ENCODE results near the gene ELMO2. TPM values are rescaled to one million over a fixed set of nuclear protein-coding genes. Genes with fewer than 3 reads are reported as not detected.

Gene ELMO2
- total RNA-seq, 1 donor from 2014 or later: 62.4 TPM

GRCh38 chr20:46358346-46359058 is 47.9 kb downstream of the ELMO2 start:
- H3K36me3 Mint-ChIP-seq (ENCODE audit: low read depth): no peaks in the 10 kb centered on the region
- DNase-seq (ENCODE audit: low read depth, low spot score): no peak

GRCh38 chr20:46357030-46357514 is 49.3 kb downstream of the ELMO2 start:
- DNase-seq (ENCODE audit: low read depth, low spot score): no peak
- H3K27me3 Mint-ChIP-seq (ENCODE audit: low read depth): no peaks in the 10 kb centered on the region
- H3K27ac Mint-ChIP-seq (ENCODE audit: unreplicated experiment): no peak overlapping the region
- TF ChIP-seq, protein P1, sequence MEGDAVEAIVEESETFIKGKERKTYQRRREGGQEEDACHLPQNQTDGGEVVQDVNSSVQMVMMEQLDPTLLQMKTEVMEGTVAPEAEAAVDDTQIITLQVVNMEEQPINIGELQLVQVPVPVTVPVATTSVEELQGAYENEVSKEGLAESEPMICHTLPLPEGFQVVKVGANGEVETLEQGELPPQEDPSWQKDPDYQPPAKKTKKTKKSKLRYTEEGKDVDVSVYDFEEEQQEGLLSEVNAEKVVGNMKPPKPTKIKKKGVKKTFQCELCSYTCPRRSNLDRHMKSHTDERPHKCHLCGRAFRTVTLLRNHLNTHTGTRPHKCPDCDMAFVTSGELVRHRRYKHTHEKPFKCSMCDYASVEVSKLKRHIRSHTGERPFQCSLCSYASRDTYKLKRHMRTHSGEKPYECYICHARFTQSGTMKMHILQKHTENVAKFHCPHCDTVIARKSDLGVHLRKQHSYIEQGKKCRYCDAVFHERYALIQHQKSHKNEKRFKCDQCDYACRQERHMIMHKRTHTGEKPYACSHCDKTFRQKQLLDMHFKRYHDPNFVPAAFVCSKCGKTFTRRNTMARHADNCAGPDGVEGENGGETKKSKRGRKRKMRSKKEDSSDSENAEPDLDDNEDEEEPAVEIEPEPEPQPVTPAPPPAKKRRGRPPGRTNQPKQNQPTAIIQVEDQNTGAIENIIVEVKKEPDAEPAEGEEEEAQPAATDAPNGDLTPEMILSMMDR (conservative IDR thresholded peaks at IDR 0.05): no peak
- peaks cover 8% of the 10 kb centered on the region for H3K4me1 Mint-ChIP-seq
- H3K9me3 Mint-ChIP-seq: no peaks in the 10 kb centered on the region
- H3K4me3 Mint-ChIP-seq: no peak overlapping the region
- H3K36me3 Mint-ChIP-seq (ENCODE audit: low read depth): no peaks in the 10 kb centered on the region

More at GRCh38 chr20:46358346-46359058, 47.9 kb downstream of the ELMO2 start:
- Mint-ChIP-seq H3K4me1 (peaks cover 14% of the 10 kb centered on the region), H3K9me3 (no peaks in the 10 kb centered on the region), H3K27ac (ENCODE audit: unreplicated experiment) (no peak overlapping the region), H3K27me3 (ENCODE audit: low read depth) (no peaks in the 10 kb centered on the region), H3K4me3 (no peak overlapping the region)
- TF ChIP-seq, protein P1 (conservative IDR thresholded peaks at IDR 0.05): no peak

- H3K4me3 Mint-ChIP-seq: no peak overlapping the region
- no peaks in the 10 kb centered on the region for H3K9me3 Mint-ChIP-seq
- no peak overlapping the region for H3K27ac Mint-ChIP-seq (ENCODE audit: unreplicated experiment)
- TF ChIP-seq, protein P1 (conservative IDR thresholded peaks at IDR 0.05): no peak
- no peak for DNase-seq (ENCODE audit: low read depth, low spot score)
- no peaks in the 10 kb centered on the region for H3K27me3 Mint-ChIP-seq (ENCODE audit: low read depth)
- H3K4me1 Mint-ChIP-seq: peaks cover 5% of the 10 kb centered on the region
- H3K36me3 Mint-ChIP-seq (ENCODE audit: low read depth): no peaks in the 10 kb centered on the region
Measured at GRCh38 chr20:46356195-46357029, 50.0 kb downstream of the ELMO2 start.

DNA sequence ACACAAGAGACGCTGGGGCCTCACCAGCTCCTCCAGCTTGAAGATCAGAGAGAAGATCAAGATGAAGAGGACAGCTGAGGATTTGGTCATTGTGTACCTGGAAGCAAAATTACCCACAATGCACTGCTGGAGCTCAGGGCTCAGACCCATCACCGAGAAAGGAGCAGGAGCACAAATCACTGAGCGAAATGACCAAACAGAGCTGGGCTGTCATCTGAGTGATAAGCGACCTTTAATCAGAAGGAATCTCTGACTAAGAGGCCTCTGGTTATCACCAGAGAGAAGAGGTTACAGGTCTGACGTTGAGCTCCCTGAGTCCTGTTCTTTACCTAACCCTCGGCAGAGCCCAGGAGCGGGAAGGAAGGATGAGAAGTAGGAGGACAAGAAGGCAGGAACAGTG is 50.6 kb downstream of the ELMO2 start:
- no peak overlapping the region for H3K27ac Mint-ChIP-seq (ENCODE audit: unreplicated experiment)

GRCh38 chr20:46354920-46355654 is 51.3 kb downstream of the ELMO2 start:
- TF ChIP-seq, protein P1 (conservative IDR thresholded peaks at IDR 0.05): no peak
- no peak overlapping the region for H3K27ac Mint-ChIP-seq (ENCODE audit: unreplicated experiment)
- no peaks in the 10 kb centered on the region for H3K36me3 Mint-ChIP-seq (ENCODE audit: low read depth)
- H3K4me1 Mint-ChIP-seq: peaks cover 19% of the 10 kb centered on the region
- H3K4me3 Mint-ChIP-seq: no peak overlapping the region
- no peaks in the 10 kb centered on the region for H3K9me3 Mint-ChIP-seq
- no peaks in the 10 kb centered on the region for H3K27me3 Mint-ChIP-seq (ENCODE audit: low read depth)
- no peak for DNase-seq (ENCODE audit: low read depth, low spot score)

More for the DNA sequence above, 50.6 kb downstream of the ELMO2 start:
- peaks cover 12% of the 10 kb centered on the region for H3K4me1 Mint-ChIP-seq
- no peaks in the 10 kb centered on the region for H3K36me3 Mint-ChIP-seq (ENCODE audit: low read depth)
- H3K9me3 Mint-ChIP-seq: no peaks in the 10 kb centered on the region
- H3K27me3 Mint-ChIP-seq (ENCODE audit: low read depth): no peaks in the 10 kb centered on the region
- TF ChIP-seq, protein P1 (conservative IDR thresholded peaks at IDR 0.05): no peak
- H3K4me3 Mint-ChIP-seq: no peak overlapping the region
- no peak for DNase-seq (ENCODE audit: low read depth, low spot score)

Data from neural crest cell (in vitro differentiated cells).